NCI-H774 (cell line): Measurements from ENCODE around the gene SOX1.

Source experiments
- DNase-seq: peaks from one replicate; lab custom pipeline; 2025; lab: John Stamatoyannopoulos, UW

SOX1 gene

GRCh38 chr13:112072534-112073244, 5.7 kb downstream of the SOX1 start:
- DNase-seq: peak; percentile 97

GRCh38 chr13:112073245-112074138, 6.5 kb downstream of the SOX1 start:
- peak; percentile 87 for DNase-seq

GRCh38 chr13:112074139-112074865, 7.4 kb downstream of the SOX1 start:
- DNase-seq: peak; percentile 91

- DNase-seq: no peak
These were observed 10.8 kb downstream of the SOX1 start for GRCh38 chr13:112077729-112078128.

DNA sequence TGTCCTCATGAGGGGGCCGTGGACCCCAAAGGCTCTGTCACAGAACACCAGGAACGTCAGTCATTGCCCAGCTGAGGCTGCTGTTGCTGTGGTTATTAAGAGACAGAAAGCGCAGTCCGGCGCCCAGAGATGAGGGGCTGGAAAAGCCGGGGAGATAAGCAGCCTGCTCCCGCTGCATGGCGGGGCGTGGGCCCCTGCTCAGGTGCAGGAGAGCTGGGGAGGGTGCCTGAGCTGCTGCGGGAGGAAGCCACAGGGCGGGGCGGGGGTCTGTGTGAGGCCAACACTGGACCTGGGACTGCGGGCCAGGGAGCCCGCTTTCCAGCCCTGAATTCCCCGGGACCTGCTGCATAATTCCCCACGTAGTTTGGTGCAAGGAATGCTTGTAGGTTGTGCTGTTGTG, 11.3 kb downstream of the SOX1 start:
- DNase-seq: no peak

GRCh38 chr13:112078879-112079531, 12.1 kb downstream of the SOX1 start:
- DNase-seq: no peak

- no peak for DNase-seq
These were observed 12.7 kb downstream of the SOX1 start for GRCh38 chr13:112079696-112080095.

DNA sequence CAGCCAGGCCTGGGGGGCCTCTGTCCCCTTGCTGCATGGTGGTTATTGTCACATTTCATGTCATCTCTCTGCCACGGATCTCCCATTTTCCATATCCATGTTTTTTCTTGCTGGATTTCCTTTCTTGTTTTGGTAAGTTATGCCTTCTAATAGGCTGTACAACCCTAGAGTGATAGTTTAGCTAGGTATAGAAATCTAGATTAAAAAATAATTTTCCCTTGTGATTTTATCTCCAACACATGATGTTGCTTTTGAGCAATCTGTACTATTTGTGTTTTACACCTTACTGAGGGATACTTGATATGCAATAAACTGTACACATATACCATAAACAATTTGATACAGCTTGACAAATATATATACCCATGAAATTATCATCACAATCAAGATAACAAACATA, 17.0 kb downstream of the SOX1 start:
- DNase-seq: no peak

- no peak for DNase-seq
These were observed 25.5 kb downstream of the SOX1 start for GRCh38 chr13:112092453-112092852.

DNA sequence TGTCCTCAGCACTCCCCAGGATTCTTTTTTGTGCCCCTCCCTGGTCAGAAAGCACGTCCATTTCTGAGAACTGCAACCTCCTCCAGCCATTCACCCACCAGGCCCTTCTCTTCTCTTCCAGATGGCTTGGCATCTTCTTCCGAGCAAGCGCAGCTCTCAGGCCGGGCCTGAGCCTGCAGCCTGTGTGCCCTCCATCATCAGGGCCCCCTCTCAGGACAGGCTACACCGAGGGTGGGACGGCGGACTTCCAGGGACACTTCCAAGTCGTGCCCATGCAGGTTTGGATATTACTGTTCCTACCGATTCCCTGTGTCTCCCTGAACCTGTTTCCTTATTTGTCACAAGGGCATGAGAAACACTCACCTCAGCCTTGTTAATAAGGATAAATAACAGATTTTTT, 28.4 kb downstream of the SOX1 start:
- no peak for DNase-seq

GRCh38 chr13:112096959-112097358, 30.0 kb downstream of the SOX1 start:
- DNase-seq: no peak

DNA sequence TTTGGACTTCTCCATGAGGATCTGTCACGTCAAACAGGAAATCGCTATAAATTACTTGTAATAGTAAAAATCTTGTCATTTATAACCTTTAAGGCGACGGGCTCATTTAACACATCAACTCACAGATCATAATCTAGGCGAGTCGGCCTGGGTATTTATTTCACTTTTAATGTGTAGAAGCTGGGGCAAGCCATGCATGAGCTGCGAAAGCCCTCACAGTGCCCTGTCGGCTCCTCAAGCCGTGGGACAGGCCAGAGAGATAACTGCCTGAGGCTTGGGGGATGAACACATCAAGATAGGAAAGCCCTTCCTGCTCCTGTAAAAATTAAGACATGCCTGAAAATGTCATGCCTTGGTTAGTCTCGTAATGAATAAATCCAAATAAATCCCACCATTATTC, 30.8 kb downstream of the SOX1 start:
- DNase-seq: no peak

GRCh38 chr13:112098699-112099098, 31.8 kb downstream of the SOX1 start:
- DNase-seq: no peak

DNA sequence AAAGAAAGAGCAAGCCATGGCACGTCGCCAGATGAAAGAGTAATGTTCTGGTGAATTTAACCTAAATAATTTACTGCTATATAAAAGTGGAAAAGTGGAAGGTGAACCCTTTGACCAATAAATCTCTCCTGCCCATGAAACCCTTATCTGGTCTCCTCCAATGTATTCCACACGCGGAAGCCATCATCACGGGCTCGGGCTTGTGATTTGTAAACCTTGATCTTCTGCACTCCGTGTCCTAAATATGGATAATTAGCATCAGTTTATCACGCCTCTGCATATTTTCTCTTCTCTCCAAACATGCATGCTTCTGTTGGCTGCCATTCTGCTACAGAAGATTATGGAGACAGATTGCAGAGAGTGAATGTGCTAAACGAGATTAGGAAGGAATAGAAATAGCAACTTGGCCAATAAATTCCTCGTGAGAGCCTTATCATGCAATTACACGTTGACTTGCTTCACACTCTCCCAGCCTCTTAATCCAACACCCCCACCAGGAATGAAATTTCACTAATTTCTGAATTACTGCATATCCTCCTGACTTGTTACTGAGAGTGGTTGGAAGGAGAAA, 34.5 kb downstream of the SOX1 start:
- no peak for DNase-seq

GRCh38 chr13:112102243-112102642, 35.3 kb downstream of the SOX1 start:
- DNase-seq: no peak

GRCh38 chr13:112103260-112103838, 36.4 kb downstream of the SOX1 start:
- DNase-seq: no peak

- no peak for DNase-seq
These were observed 37.3 kb downstream of the SOX1 start for GRCh38 chr13:112103961-112104880.

DNA sequence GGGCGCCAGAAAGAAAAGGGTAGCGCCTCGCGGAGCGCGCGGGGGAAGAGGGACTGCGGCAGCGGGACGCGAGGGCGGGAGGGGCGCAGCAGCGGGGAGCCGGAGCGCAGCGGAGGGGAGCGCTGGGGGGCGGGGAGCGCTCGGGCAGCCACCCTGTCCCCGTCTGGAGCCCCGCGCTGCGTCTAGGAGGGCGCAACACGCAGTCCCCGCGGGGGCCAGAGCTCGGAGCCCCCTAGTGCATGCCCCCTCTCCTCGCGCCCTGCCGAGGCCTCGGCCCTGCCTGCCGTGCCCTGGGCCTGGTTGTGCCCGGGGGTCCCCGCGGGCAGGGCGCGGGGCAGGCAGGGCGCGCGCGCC, 37.9 kb downstream of the SOX1 start:
- DNase-seq: no peak

DNA sequence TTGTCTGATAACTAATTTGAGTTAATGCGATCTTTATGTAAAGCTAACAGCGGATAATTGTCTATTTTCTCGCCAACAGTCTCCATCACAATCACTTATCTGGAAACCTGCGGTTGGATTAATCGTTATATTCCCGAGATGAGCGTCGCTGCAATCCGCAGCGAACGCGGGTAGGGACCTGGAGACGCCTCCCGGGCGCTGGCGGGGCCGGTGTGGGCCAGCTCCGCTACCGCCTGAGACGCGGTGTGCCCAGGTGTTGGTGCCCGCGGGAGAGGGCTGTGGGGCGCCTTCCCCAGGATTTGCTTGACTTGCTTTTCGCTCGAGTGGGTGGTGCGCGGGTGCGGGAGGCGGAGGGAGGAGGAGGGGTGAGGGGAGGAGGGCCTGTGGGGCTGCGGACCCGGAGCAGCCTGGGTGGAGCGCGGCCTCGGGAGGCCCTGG, 38.3 kb downstream of the SOX1 start:
- DNase-seq: no peak

GRCh38 chr13:112105892-112106291, 38.9 kb downstream of the SOX1 start:
- DNase-seq: no peak
